Globus pallidus (tissue), 1 donor: ENCODE data around the gene EDC4.
"Not testable (repeated sequence)": the region's sequence is repeated elsewhere in the genome, so short reads cannot be mapped to it uniquely, and the experiment has no call there.

ENCODE experiments used
- DNase-seq: peaks from one replicate; pipeline ENCODE4 v3.0.0-alpha.2; 2015; ENCODE audit warnings: low spot score

The EDC4 gene

GRCh38 chr16:67914758-67915495 is 42.1 kb downstream of the EDC4 start:
- DNase-seq = no peak

GRCh38 chr16:67915496-67915769 is 42.6 kb downstream of the EDC4 start:
- not testable (repeated sequence) for DNase-seq

GRCh38 chr16:67915831-67916723 is 43.2 kb downstream of the EDC4 start:
- no peak for DNase-seq

- peak; percentile 69 for DNase-seq
These were observed 44.4 kb downstream of the EDC4 start for GRCh38 chr16:67917140-67917851.

GRCh38 chr16:67917852-67918236 is 45.0 kb downstream of the EDC4 start:
- no peak for DNase-seq

- DNase-seq = no peak
These were observed 46.9 kb downstream of the EDC4 start for GRCh38 chr16:67919622-67920221.

DNA sequence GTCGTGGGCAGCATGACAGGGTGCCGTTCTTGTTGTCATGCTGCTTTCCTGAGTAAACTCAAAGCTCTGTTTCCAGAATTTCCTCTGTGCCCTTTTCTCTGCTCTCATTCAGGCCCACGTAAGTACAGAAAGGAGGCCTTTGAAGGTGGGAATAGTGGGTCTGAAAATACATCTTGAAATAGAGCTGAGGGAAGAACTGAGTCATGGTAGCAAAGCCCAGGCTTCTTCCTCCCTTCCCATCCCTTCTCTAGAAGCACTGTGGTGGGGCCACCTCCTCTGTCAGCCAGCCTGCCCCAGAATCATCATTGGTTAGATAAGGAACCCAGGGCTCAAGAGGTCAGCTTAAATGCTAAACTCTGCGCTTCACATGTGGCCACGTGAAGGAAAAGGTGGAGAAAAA is 49.4 kb downstream of the EDC4 start:
- no peak for DNase-seq

DNA sequence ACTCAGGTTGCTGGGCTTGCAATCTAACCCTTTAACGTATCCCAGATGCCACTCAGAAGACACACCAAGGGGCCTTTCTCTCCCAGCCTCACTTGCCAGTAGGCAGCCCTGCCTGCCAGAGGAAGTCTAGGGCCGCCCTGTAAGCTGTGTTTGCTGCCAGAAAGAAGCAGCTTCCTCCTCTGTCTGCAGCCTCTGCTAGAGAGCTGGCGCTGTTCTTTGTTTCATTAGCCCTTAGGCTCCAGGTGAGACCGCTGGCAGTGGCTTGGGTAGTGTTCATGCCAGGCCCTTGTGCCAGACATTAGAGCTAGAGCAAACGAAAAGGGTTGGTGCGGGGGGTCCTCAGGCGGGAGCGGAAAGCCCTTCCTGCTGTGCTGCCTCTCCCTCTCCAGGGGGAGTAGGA is 49.9 kb downstream of the EDC4 start:
- DNase-seq = no peak

DNA sequence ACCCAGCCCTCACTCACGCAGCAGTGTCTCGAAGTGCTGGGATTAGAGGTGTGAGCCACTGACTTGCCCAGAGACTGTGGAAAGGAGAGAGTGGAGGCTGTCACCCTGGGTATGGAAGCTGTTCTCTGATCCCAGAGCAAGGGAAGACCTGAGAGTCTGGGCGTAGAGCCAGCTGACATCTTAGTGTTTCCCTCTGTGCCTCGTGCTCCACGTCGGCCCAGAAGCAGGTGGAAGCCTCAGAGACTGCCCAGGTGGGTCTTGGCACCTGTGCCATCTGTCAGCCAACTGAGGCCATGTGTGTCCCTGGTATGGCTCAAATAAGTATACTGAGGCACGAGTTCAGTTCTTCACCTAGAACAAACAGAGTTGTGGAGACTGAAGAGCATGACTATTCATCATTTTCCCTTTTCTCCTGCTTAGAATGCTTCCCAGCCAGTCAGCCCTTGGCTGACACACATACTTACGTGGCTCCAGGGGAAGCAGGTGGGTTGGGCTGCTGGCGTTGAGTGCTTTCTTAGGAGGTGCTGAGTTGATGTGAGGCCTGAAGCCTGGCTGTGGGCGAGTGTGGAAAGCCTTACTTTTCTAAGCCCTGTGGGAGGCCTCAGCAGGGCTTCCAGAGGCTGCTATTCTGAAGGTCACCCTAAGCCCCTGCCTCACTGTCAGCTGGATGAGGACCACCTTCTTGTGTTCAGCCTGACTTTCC is 50.7 kb downstream of the EDC4 start:
- DNase-seq = no peak

DNA sequence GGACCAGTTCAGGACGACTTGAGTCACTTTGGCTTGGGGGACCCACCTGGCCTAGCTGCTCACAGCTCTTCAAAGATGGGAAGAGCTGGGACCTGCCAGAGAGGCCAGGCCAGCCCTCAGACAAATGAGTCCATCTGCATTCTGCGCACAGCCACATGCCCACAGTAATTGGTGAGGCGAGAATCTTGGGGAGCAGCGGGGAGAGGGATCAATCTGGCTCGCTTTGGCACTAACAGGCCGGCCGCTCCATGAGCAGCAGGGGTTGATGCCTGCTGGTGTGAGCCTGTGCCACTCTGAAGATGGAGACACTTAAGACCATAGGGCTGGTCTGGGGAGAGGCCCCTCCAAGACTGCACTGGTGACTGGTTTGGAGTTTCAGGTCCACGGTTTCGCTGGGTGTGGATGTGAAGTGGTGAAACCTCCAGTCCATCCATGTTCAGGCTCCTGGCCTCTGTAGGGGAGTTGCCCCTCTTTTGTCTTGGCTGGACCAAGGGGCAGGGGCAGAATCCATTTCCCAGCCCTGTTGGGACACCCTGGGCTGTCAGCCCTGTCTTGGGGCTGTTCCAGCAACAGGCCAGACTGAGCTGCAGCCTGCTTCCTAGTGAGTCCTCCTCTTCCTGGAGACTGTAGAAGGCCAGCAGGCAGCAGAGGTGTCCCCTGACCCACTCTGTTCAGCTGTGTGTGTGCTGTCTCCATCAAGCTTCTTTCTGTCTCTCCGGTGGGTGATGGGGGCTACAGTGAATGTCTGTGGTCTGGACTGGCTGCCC is 51.5 kb downstream of the EDC4 start:
- no peak for DNase-seq

- DNase-seq = peak; percentile 65
These were observed 53.4 kb downstream of the EDC4 start for GRCh38 chr16:67926181-67926750.

DNA sequence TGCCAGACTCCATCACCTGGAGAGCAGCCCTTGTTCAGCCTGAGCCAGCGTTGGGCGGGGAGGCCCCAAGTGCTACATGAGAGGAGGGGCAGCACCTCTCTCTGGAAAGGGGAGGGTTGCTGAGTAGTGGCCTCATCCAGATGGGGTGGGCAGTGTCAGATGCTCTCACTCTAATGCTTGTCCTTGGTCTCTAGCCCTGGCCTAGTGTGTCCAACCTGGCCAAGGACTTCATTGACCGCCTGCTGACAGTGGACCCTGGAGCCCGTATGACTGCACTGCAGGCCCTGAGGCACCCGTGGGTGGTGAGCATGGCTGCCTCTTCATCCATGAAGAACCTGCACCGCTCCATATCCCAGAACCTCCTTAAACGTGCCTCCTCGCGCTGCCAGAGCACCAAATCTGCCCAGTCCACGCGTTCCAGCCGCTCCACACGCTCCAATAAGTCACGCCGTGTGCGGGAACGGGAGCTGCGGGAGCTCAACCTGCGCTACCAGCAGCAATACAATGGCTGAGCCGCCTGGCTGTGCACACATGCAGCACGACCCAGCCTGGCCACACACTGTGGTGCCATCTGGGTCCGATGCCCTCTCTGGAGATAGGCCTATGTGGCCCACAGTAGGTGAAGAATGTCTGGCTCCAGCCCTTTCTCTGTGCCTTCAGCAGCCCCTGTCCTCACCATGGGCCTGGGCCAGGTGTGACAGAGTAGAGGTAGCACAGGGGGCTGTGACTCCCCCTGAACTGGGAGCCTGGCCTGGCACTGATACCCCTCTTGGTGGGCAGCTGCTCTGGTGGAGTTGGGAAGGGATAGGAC is 54.5 kb downstream of the EDC4 start:
- no peak for DNase-seq

DNA sequence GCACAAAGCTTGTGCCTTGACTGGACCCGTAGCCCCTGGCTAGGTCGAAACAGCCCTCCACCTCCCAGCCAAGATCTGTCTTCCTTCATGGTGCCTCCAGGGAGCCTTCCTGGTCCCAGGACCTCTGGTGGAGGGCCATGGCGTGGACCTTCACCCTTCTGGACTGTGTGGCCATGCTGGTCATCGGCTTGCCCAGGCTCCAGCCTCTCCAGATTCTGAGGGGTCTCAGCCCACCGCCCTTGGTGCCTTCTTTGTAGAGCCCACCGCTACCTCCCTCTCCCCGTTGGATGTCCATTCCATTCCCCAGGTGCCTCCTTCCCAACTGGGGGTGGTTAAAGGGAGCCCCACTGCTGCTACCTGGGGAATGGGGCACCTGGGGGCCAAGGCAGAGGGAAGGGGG is 55.3 kb downstream of the EDC4 start:
- DNase-seq = no peak

DNA sequence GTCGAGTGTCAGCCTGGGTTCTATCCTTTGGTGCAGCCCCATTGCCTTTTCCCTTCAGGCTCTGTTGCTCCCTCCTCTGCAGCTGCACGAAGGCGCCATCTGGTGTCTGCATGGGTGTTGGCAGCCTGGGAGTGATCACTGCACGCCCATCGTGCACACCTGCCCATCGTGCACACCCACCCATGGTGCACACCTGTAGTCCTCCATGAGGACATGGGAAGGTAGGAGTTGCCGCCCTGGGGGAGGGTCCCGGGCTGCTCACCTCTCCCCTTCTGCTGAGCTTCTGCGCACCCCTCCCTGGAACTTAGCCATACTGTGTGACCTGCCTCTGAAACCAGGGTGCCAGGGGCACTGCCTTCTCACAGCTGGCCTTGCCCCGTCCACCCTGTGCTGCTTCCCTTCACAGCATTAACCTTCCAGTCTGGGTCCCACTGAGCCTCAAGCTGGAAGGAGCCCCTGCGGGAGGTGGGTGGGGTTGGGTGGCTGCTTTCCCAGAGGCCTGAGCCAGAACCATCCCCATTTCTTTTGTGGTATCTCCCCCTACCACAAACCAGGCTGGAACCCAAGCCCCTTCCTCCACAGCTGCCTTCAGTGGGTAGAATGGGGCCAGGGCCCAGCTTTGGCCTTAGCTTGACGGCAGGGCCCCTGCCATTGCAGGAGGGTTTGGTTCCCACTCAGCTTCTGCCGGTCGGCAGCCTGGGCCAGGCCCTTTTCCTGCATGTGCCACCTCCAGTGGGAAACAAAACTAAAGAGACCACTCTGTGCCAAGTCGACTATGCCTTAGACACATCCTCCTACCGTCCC is 55.9 kb downstream of the EDC4 start:
- peak; percentile 74 for DNase-seq

GRCh38 chr16:67930191-67930590 is 57.3 kb downstream of the EDC4 start:
- no peak for DNase-seq

GRCh38 chr16:67930678-67931211 is 57.9 kb downstream of the EDC4 start:
- DNase-seq = no peak
